Nucleus accumbens (tissue), 56 donors: ENCODE data around the gene FMN2.
A peak's percentile ranks its signal among the peaks of the same experiment; 100 is the strongest.
"Not testable (repeated sequence)": the region's sequence is repeated elsewhere in the genome, so short reads cannot be mapped to it uniquely, and the experiment has no call there.

Experiments
- DNase-seq, 56 donors: peaks; one replicate each; lab custom pipeline; 2025; lab: John Stamatoyannopoulos, UW

FMN2 gene

DNA sequence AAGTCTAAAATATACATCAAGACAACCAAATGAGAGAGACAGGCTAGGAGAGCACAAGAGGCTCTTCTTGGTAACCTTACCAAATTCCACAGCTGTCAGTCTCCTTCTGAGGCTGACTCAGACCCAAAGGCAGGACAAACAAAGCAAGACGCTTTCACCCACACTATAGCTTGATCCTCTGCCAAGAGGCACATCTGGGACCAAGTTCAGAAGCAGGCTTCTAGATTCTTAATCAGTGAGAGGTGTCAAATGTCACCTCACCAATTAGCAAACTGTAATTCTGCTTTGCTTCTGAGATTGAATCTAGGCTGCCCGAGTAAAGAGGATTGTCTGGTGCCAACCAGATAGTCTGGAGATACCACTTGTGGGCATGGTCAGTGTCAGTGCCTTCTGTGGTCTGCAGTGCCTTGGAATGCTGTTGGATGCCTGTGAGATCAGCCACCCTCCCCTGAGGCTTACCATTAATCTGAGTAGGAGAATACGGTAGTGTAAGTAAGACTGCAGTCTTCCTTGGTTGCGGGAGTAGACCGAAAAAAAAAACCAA is 151.0 kb downstream of the FMN2 start:
- no peak for DNase-seq

DNA sequence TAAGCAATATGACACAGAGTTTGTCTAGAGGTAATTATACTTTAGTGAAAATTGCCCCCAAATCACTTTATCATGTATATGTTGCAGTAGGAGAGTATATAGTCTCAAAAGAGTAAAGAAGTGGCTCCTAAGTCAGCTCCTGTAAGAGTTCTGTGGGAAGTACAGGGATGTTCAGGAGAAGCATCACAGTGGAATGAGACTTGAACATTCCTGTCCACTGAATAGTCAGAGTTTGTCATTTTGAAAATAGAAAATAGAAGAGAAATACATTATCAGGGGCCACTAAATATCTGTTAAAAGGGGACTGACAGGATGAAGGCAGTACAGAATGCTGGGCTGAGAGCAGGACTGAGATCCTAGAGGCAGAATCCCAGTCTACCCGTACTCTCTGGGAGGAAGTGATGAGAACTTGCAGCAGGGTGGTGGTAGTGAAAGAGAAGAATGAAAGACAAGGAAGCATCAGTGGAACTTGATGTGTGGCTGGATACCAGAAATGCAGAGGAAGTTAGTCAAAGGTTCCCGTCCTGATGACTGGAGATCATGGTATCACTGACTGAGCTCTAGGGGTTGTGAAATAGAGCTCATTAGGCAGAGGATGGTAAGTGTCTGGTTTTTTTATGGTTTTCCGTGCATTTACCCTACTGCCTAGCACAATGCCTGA is 153.4 kb downstream of the FMN2 start:
- DNase-seq = no peak

DNA sequence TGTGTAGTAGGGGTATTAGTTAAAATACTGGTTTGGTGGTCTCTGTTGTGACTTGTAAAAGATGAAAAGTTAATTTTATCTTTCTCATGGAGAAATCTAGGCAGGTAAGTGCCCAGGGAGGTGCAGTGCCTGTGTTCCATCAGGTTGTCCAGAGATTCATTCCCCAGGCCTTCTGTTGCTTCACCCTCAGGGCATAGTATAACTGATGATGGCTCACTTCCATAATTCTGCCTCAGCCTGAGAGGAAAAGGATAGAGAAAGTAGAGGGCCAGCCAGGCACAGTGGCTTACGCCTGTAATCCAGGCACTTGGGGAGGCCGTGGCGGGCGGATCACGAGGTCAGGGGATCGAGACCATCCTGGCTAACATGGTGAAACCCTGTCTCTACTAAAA is 153.9 kb downstream of the FMN2 start:
- DNase-seq = no peak

DNA sequence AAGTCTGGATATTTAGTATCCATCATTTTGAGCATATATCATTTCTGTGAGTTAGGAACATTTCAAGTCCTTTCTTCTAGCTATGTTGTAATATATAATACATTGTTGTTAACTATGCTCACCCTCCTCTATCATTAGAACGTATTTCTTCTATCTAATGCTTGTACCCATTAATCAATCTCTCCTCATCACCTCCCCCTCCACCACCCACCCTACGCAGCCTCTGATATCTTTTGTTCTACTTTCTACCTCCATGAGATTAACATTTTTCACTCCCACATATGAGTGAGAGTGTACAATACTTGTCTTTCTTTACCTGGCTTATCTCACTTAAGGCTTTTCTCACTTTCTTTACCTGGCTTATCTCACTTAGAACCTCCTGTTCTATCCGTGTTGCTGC is 156.2 kb downstream of the FMN2 start:
- DNase-seq = peak in 2 of 56 donors; percentile 6 to 28

DNA sequence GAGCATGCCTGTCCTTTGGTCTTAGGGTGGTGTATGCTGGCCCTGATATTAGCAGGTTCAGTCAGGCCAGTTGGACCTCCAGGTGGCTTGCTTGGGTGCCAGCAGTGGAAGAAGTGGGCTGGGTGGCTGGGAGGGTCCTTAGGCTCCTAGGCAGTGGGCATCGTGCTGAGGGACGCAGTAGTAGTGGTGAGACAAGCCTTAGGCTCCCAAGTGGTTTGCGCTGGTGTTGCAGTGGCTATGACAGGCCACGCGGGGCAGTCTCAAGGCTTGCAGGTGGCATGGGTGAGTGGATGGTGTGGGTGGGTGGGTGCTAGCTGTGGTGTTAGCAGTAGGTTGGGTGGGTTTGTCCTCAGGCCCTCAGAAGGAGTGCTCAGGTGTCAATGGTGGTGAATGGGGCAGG is 162.3 kb downstream of the FMN2 start:
- DNase-seq = no peak

DNA sequence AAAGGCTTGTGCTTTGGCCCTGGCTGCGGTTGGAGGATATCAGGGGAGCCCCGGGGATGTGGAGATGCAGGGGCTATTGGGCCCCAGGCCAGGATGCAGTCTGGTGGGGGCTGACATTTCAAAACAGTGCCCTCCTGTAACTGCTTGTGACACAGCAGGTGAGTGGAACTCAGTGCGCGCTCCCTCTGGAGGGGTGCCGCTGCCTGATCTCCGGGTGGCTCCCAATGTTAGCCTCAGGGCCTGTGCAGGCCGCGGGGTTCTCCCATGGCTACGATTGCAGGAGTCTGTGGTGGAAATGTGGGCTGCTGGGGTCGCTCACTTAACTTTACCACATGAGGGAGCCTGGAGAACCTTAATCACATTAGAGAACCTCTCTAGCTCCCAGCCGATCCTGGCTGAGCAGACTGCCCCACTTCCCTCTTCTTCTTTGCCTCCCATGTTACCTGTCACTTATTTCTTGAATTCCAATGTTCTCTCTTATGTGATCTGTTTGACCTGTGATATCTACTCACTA is 163.2 kb downstream of the FMN2 start:
- no peak for DNase-seq

DNA sequence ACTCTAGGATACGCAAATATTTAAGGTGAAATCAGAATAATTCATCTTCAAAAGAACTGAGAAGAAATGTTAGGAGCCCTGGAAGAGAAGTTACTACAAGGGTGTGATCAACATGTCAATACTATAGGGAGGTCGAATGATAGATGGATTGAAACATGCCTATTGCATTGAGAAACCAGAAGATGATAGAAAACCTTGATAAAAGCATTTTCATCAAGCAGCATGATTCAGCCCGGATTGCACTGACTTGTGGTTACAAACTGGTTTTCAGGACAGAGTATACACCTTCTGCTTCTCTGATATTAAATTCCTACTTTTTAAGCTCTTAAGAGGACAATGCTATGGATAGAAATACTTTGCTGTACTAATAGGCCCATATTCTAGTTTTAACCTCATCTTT is 164.2 kb downstream of the FMN2 start:
- no peak for DNase-seq

DNA sequence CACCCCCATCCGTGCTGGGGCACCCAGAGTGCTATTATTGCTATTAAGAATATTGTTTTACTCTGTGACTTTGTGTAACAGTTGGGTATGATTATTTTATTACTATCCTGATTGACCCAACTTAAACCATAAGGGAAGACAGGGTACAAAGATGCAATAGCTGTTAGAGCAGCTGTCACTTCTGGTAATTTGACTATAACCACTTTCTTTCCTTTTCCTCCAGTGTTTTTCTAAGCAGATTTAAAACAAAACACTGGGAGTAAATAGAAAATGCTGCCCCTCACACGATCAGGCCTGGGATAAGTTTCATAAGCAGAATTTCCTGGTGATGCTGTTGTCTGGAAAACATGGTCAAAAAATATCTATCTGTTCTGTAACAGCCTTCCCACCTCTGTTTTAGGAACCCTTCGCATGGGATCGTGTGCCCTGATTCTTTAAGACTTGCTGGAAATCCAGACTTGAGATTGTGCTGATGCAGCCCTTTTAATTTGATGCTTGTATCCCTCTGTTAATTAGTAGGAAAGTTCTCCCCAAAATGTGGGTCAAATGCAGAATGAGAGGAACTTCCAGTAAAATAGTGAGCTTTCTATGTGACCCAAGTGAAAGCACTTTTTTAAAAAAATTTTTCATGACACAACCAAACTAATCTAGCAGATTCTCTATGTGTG is 165.3 kb downstream of the FMN2 start:
- no peak for DNase-seq

DNA sequence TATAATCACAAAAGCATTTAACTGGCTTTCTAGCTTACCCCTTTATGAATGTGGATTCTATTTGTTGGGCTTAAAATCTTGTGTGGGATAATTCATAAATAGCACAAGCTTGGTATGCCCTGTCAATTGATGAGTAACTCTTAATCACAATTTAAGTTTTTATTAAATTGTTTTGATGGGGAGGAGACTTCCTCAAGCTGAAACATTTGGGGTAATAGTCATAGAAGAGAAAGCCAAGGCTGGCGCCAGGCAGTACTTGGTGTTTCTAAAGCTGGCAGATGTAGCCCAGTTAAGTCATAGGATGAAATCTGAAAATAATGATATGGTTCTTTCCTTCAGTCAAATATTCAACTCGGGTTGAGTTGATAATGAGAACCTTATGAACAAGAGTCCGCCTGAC is 167.2 kb downstream of the FMN2 start:
- no peak for DNase-seq

DNA sequence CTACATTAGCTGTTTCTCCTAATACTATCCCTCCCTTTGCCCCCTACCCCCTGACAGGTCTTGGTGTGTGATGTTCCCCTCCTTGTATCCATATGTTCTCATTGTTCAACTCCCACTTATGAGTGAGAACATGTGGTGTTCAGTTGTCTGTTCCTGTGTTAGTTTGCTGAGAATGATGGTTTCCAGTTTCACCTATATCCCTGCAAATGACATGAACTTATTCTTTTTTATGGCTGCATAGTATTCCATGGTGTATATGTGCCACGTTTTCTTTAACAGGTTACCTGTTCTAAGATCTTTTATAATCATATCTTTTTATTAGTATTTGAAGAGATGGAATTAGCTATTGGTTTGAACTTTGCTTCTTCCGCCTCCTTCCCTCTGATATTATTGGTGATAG is 172.8 kb downstream of the FMN2 start:
- DNase-seq = not testable (repeated sequence)

DNA sequence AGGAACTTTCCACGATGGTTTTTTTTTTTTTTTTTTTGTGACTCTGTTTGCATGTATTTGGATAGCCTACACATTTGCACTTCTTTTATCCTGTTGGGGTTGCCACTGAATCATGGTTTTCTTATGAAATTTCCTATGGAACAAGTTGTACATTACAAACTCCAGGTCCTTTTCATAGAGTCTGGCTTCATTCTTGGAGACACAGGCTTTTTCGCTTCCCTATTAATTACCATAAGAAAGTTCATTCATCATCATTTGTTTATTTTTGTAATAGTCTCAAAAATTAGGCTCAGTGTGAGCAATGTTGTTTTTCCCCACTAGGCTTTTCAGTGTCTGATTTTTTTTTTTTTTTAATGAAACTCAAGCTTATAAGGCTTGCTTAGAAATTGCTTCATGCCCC is 179.4 kb downstream of the FMN2 start:
- no peak for DNase-seq

DNA sequence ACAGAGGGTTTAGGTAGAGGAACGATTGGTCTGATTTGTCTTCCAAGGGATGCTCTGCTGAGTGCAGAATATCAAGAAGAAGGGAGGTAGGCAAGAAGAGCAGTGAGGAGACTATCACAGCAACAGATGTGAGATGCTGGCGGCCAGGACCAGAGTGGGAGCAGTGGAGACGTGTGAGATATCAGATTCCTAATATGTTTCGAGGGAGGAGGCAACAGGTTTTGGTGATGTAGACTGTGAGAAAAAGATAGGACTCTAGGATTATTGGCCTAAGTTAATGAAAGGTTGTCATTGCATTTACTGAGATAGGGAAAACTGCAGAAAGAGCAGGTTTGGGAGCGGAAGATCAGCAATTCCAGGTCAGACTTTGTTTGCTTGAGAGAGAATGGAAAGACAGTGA is 182.9 kb downstream of the FMN2 start:
- no peak for DNase-seq

DNA sequence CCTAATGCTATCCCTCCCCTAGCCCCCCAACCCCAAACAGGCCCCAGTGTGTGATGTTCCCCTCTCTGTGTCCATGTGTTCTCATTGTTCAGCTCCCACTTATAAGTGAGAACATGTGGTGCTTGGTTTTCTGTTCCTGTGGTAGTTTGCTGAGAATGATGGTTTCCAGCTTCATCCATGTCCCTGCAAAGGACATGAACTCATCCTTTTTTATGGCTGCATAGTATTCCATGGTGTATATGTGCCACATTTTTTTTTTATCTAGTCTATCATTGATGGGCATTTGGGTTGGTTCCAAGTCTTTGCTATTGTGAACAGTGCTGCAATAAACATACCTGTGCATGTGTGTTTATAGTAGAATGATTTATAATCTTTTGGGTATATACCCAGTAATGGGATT is 183.5 kb downstream of the FMN2 start:
- DNase-seq = not testable (repeated sequence)

DNA sequence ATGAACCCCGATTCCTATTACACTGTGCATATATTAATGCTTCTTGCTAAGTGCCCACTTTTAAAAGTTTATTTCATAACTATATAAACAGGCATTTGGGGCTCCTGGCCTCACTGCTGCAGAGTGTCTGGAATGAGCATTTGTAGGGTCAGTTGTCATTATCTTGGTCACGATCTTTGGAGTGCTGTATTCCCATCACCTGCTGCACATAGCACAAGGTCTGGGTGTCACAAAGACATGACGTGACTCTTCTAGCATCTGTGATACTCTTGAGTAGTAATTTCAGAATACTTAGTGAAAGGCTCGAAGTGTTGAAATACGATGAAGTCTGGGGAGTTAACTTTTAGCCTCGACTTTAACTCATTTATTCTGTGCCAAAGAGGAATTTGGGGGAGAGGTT is 186.4 kb downstream of the FMN2 start:
- DNase-seq = no peak

DNA sequence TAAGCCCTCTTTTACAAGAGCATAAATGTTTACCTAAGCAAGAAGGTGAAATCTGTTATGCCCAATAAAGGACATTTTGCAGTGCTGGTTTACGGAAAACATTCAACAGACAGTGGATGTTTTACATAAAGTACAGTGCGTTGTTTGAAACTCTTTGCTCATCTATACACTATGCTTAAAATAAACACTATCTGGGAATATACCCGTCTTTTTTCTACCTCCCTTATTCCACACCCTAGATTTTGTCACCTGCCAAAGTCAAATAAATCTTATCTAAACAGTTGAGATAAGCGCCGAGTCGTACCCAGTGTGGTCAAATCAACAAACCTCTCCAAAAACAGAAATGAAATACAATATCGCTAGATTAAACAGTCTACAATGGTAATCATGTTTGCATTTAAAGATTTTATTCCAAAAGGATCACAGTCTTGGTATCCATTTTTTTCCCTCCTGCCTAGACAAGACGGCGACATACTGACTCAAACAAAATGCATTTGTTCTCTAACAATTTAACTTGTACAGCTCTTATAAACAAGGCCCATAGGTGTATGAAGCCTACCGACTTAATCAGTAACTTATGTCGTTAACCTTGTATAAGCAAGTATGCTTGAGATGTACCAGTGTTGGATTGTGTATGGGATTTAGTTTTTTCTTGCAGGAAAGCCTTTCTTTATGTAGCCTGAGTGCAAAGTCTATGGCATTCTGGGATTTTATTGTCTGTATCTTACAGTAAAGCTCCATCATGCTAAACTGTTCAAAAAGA is 189.1 kb downstream of the FMN2 start:
- no peak for DNase-seq

DNA sequence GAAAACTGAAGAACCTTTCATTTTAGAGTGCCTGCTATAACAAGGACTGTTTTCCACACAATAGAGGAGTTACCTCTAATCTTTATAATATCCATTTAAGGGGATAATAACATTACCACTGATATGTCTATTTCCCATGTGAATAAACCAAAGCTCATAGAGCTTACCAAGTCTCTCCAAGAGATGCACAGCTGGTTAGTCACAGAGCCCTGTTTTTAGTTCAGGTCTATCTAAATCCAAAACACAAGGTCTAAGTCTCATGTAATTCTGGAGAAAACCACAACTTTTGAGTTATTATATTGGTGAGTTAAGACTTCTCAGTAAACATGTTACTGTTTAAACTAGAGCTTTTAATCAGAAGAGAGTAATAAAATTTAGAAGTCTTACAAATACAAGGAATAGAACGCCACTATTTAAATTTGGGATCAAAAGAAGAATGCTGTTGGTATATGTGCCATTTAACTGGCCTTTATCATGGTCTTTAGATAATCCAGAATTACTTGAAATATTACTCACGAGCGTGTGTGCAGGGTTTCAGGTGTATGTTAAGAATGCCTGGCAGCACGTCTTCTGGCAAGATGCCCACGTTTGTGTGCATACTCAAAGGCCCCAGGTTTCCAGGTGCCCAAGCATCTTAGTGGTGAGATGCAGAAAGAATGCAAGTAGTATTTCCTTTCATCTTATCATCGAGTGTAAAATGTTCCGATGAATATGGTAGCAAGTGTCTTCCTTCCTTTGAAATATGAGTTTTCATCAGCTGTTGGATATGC is 190.6 kb downstream of the FMN2 start:
- DNase-seq = no peak

DNA sequence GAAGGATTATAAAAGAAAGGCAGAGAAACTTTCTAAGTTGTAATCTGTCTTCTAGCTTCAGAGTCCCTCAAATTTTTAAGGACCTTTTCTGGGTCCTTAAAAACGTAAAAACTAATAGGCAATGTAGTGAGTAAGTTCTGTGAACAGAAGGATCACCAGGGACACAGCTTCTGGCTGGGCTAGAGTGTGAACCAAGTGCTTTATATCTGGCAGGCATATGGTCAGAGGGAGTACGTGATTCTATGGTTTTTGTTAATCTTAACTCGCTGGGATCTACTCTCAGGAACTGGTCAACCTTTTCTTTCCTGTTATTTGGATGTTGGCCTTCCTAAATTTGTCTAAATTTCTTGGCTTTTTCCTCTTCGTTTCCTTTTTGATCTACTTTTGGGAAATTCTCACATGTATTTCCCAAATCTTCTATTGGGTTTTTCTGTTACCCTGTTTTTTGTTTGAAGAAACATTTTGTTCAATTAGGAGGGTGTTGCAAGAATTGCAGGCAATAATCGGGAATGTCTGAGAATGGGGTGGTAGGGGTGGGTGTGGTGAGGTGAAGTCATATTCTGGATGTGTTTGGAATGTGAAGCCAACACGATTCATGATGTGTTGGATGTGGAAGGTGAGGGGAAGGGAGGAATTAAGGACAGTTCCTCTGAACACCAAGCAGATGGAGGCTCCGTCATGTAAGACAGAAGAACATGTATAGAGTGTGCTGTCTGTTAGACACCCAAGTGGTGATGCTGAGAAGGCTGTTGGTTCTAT is 193.2 kb downstream of the FMN2 start:
- DNase-seq = no peak

DNA sequence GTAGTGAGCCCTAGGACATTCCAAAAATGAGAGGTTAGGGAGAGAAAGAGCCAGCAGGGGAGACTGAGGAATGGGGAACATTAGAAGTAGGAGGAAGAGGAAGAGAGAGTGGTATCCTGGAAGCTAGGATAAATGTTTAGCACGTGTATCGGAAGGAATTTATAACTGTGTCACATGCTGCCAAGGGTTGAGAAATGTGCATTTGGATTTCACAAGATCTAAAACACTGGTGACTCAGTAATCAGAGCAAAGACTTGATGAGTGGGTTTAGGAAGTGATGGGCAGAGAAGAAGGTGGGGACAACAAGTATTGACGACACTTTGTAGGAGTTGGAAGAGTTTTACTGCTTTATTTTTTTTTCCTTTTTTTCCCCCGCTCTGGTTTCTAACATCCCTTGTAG is 193.9 kb downstream of the FMN2 start:
- DNase-seq = no peak

DNA sequence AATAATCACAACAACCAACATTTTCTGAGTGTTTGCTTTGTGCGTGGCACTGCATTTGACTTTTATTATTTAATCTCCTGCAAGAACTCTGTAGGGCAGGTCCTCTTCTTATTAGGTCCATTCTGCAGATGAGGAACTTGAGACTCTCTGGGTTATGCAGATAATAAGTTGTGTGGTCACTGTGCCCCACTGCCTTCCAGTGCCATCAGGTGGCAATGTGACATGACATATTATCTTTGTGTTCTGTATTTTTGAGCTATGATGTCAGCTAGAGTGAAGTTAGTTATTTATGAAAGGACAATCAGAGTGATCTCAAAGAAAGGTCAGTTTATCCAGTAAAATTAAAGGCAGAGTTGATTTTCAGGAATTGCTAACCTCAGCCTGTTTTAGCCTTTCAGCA is 196.0 kb downstream of the FMN2 start:
- no peak for DNase-seq

DNA sequence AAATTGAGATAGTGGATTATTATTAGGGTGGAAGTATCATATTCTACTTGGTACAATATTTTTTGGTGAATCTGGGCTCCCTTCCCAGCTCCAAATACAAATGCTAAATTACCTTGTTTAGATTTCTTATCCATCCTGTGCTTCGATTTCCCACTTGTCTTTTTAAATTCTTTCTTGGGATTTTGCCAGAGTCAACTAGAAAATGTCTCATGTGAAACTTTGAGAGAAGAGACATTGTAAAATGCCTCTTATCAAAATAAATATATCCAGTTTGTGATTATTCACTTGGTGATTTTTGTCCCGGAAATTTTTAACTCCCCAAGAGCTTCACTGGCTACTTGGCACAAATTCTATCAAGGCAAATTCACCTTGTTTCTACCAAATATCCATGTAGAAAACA is 202.0 kb downstream of the FMN2 start:
- DNase-seq = no peak
